Ascending aorta (tissue), 2 donors: ENCODE results near the gene DNAJC19. TPM values are rescaled to one million over a fixed set of nuclear protein-coding genes. Genes with fewer than 3 reads are reported as not detected.

Experiments used
- DNase-seq, 2 donors: peaks; one replicate each; pipeline ENCODE4 v3.0.0-alpha.2; 2019; ENCODE audit warnings: low spot score in 2 of 2
- H3K27ac ChIP-seq, 2 donors: fragments of 200-600 bp; sonication (generic); one replicate each; pipeline ENCODE4 v1.5.1; 2016 to 2017; ENCODE audit warnings: mild to moderate bottlenecking in 1 of 2
- H3K27me3 ChIP-seq: fragments of 200-600 bp; sonication (generic); one replicate; pipeline ENCODE4 v1.5.1; 2017
- H3K36me3 ChIP-seq, 2 donors: fragments of 200-600 bp; sonication (generic); one replicate each; pipeline ENCODE4 v1.5.1; 2016
- H3K4me1 ChIP-seq, 2 donors: fragments of 200-600 bp; sonication (generic); one replicate each; pipeline ENCODE4 v1.5.1; 2016 to 2017; ENCODE audit warnings: mild to moderate bottlenecking in 1 of 2
- H3K4me3 ChIP-seq, 2 donors: fragments of 200-600 bp; sonication (generic); one replicate each; pipeline ENCODE4 v1.5.1; 2016 to 2017; ENCODE audit warnings: mild to moderate bottlenecking in 1 of 2
- H3K9me3 ChIP-seq, 2 donors: fragments of 200-600 bp; sonication (generic); one replicate each; pipeline ENCODE4 v1.5.1; 2016
- CTCF ChIP-seq, 3 experiments: fragments of 200-600 bp in 2 of 3; fragments of 450-650 bp in 1 of 3; sonication (generic) in 2 of 3; IDR thresholded peaks; one replicate each; pipeline ENCODE4 v1.5.1; 2016 to 2019; ENCODE audit warnings: antibody characterized with exemption in 3 of 3, mild to moderate bottlenecking in 1 of 3, moderate library complexity in 1 of 3
- intact Hi-C: fragments of 100-400 bp; cut with DNase I; formaldehyde crosslinking; loops from one replicate; pipeline ENCODE4 v1.15.1; 2023
- total RNA-seq: library from RNA; depleted of rRNA; stranded (reverse); fragments of >200 nt; gene quantifications from one replicate; pipeline ENCODE4 v1.1.0, GENCODE V29; 2016

The DNAJC19 gene
- total RNA-seq, 1 donor from 2014 or later: 5.0 TPM

- intact Hi-C loops: no loop called here
- Histone ChIP-seq H3K4me3 (no peak overlapping the region), H3K27ac (no peak overlapping the region), H3K9me3 (no peaks in the 10 kb centered on the region), H3K36me3 (peaks cover 9 to 26% of the 10 kb centered on the region in 2 donors), H3K4me1 (no peaks in the 10 kb centered on the region), H3K27me3 (no peaks in the 10 kb centered on the region)
- DNase-seq: no peak
- no peak for TF ChIP-seq CTCF (IDR thresholded peaks at IDR 0.05)
Measured at GRCh38 chr3:180977498-180977897, 12.0 kb downstream of the DNAJC19 start.

- no peak for TF ChIP-seq CTCF (IDR thresholded peaks at IDR 0.05)
- DNase-seq: no peak
- H3K4me3 ChIP-seq: no peak overlapping the region
- no peak overlapping the region for H3K27ac ChIP-seq
- no peaks in the 10 kb centered on the region for H3K27me3 ChIP-seq
- H3K36me3 ChIP-seq: peaks cover 29 to 48% of the 10 kb centered on the region in 2 donors
- H3K4me1 ChIP-seq: no peaks in the 10 kb centered on the region
- intact Hi-C loops: no loop called here
- H3K9me3 ChIP-seq: no peaks in the 10 kb centered on the region
Measured at GRCh38 chr3:180974286-180974685, 15.2 kb downstream of the DNAJC19 start.

- Histone ChIP-seq H3K4me3 (no peak overlapping the region), H3K36me3 (peaks cover 35 to 48% of the 10 kb centered on the region in 2 donors), H3K27ac (no peak overlapping the region), H3K4me1 (no peaks in the 10 kb centered on the region), H3K9me3 (no peaks in the 10 kb centered on the region), H3K27me3 (no peaks in the 10 kb centered on the region)
- TF ChIP-seq CTCF (IDR thresholded peaks at IDR 0.05): no peak
- intact Hi-C loops: no loop called here
- DNase-seq: no peak
Measured at GRCh38 chr3:180973543-180973942, 16.0 kb downstream of the DNAJC19 start.

- H3K4me3 ChIP-seq: no peak overlapping the region
- H3K27ac ChIP-seq: no peak overlapping the region
- no peaks in the 10 kb centered on the region for H3K27me3 ChIP-seq
- TF ChIP-seq CTCF (IDR thresholded peaks at IDR 0.05): no peak
- H3K36me3 ChIP-seq: peaks cover 43 to 59% of the 10 kb centered on the region in 2 donors
- H3K4me1 ChIP-seq: no peaks in the 10 kb centered on the region
- H3K9me3 ChIP-seq: no peaks in the 10 kb centered on the region
- intact Hi-C loops: no loop called here
- DNase-seq: no peak
Measured at GRCh38 chr3:180970931-180971330, 18.6 kb downstream of the DNAJC19 start.

- Histone ChIP-seq H3K4me3 (no peak overlapping the region), H3K27me3 (no peaks in the 10 kb centered on the region), H3K9me3 (no peaks in the 10 kb centered on the region), H3K27ac (no peak overlapping the region), H3K36me3 (peaks cover 47 to 82% of the 10 kb centered on the region in 2 donors), H3K4me1 (no peaks in the 10 kb centered on the region)
- TF ChIP-seq CTCF (IDR thresholded peaks at IDR 0.05): no peak
- intact Hi-C loops: no loop called here
- no peak for DNase-seq
Measured at GRCh38 chr3:180962530-180962929, 27.0 kb downstream of the DNAJC19 start.

GRCh38 chr3:180961552-180961951 lies 28.0 kb downstream of the DNAJC19 start:
- Histone ChIP-seq H3K36me3 (peaks cover 45 to 78% of the 10 kb centered on the region in 2 donors), H3K4me1 (no peaks in the 10 kb centered on the region), H3K27me3 (no peaks in the 10 kb centered on the region), H3K4me3 (no peak overlapping the region), H3K9me3 (no peaks in the 10 kb centered on the region), H3K27ac (no peak overlapping the region)
- intact Hi-C loops: no loop called here
- no peak for TF ChIP-seq CTCF (IDR thresholded peaks at IDR 0.05)
- no peak for DNase-seq
